HCT116 (cell line): Measurements from ENCODE around the gene WWOX. TPM values are rescaled to one million over a fixed set of nuclear protein-coding genes. Genes with fewer than 3 reads are reported as not detected.

ENCODE experiments used
- ATAC-seq: fragments of 200-7000 bp; cut with Tn5 transposase; 2 replicates; pipeline ENCODE4 v1.9.1; 2020; ENCODE audit warnings: mild to moderate bottlenecking, moderate library complexity
- BruUV-seq: library from RNA; stranded (reverse); fragments of 400-500 nt; replicated peaks from 2 replicates; lab custom pipeline; 2021; lab: Mats Ljungman, UMichigan
- CTCF ChIA-PET: fragments of 300-600 bp; sonication (Branson Sonifier 250); formaldehyde crosslinking; loops from one replicate; lab custom pipeline; 2021; ENCODE audit warnings: antibody characterized with exemption; lab: Charles Lee
- POLR2A ChIA-PET: fragments of 300-600, 350-600 bp; sonication (Branson Sonifier 250); formaldehyde crosslinking; loops from one replicate; lab custom pipeline; 2021; ENCODE audit warnings: antibody characterized with exemption; lab: Charles Lee
- RAD21 ChIA-PET, 2 experiments: fragments of 300-600 bp; sonication (Branson Sonifier 250); formaldehyde crosslinking; loops; one replicate each; lab custom pipeline; 2023; ENCODE audit warnings: low total read pairs in 2 of 2; ENCODE audit not compliant: uncharacterized antibody in 2 of 2, unreplicated experiment in 2 of 2, low non-redundant PET in 1 of 2; lab: Charles Lee
- DNase-seq: peaks from one replicate; pipeline ENCODE4 v3.0.0-alpha.2; 2010; ENCODE audit warnings: low read depth, low spot score
- H2AFZ ChIP-seq: fragments of 200-600 bp; shearing (Covaris generic), sonication (generic); 2 replicates; pipeline ENCODE4 v1.6.1; 2017; ENCODE audit warnings: low read depth, mixed run types, mixed read lengths, antibody characterized with exemption, low read length; ENCODE audit not compliant: poor library complexity, severe bottlenecking
- H3K27ac ChIP-seq: 2 replicates; pipeline ENCODE4 v1.5.1; 2012; ENCODE audit warnings: low read depth, low read length
- H3K27me3 ChIP-seq: fragments of 200-600 bp; sonication (generic); 2 replicates; pipeline ENCODE4 v1.6.1; 2016; ENCODE audit warnings: mixed run types, low read length, mixed read lengths; ENCODE audit not compliant: insufficient read depth
- H3K36me3 ChIP-seq, 2 experiments: fragments of 200-500 bp in 1 of 2; fragments of 200-600 bp in 1 of 2; sonication (Bioruptor generic) in 1 of 2; sonication (generic) in 1 of 2; 2 replicates each; pipeline versions ENCODE4 v1.5.1 to v1.6.1; 2014 to 2016; ENCODE audit warnings: low read length in 2 of 2, inconsistent platforms in 1 of 2, mixed read lengths in 1 of 2, mixed run types in 1 of 2; ENCODE audit not compliant: insufficient read depth in 2 of 2, control insufficient read depth in 1 of 2
- H3K4me1 ChIP-seq, 2 experiments: fragments of 200-600 bp in 1 of 2; sonication (generic) in 1 of 2; 2 replicates each; pipeline versions ENCODE4 v1.5.1 to v1.6.1; 2012 to 2017; ENCODE audit warnings: low read length in 2 of 2, inconsistent platforms in 1 of 2, mild to moderate bottlenecking in 1 of 2, mixed read lengths in 1 of 2, mixed run types in 1 of 2, moderate library complexity in 1 of 2; ENCODE audit not compliant: insufficient read depth in 2 of 2, control insufficient read depth in 1 of 2
- H3K4me2 ChIP-seq: fragments of 200-600 bp; sonication (generic); 2 replicates; pipeline ENCODE4 v1.6.1; 2017; ENCODE audit warnings: mixed run types, low read length, mixed read lengths
- H3K4me3 ChIP-seq, 2 experiments: fragments of 200-600 bp in 1 of 2; sonication (generic) in 1 of 2; replicated peaks in 1 of 2; 2 replicates each; pipeline ENCODE4 v1.5.1; 2011 to 2016; ENCODE audit warnings: low read length in 2 of 2, control low read depth in 1 of 2, low read depth in 1 of 2, mild to moderate bottlenecking in 1 of 2, mixed read lengths in 1 of 2, mixed run types in 1 of 2
- H3K79me2 ChIP-seq: fragments of 200-600 bp; sonication (generic); 2 replicates; pipeline ENCODE4 v1.6.1; 2017; ENCODE audit warnings: mild to moderate bottlenecking, mixed run types, low read length, moderate library complexity, mixed read lengths; ENCODE audit not compliant: insufficient read depth
- H3K9ac ChIP-seq: fragments of 200-600 bp; sonication (generic); 2 replicates; pipeline ENCODE4 v1.6.1; 2016; ENCODE audit warnings: low read length, mixed read lengths
- H3K9me2 ChIP-seq: fragments of 200-600 bp; sonication (generic), shearing (Covaris generic); 2 replicates; pipeline ENCODE4 v1.6.1; 2017; ENCODE audit warnings: mixed run types, mild to moderate bottlenecking, moderate library complexity; ENCODE audit not compliant: insufficient read depth
- H3K9me3 ChIP-seq, 2 experiments: fragments of 200-500 bp in 1 of 2; fragments of 200-600 bp in 1 of 2; sonication (Bioruptor generic) in 1 of 2; sonication (generic) in 1 of 2; 2 replicates each; pipeline ENCODE4 v1.6.1; 2014 to 2017; ENCODE audit warnings: low read length in 2 of 2, mixed read lengths in 2 of 2, inconsistent platforms in 1 of 2, low read depth in 1 of 2, mild to moderate bottlenecking in 1 of 2, mixed run types in 1 of 2, moderate library complexity in 1 of 2; ENCODE audit not compliant: control insufficient read depth in 1 of 2, insufficient read depth in 1 of 2
- H4K20me1 ChIP-seq: fragments of 200-600 bp; sonication (generic), shearing (Covaris generic); 2 replicates; pipeline ENCODE4 v1.6.1; 2017; ENCODE audit warnings: mixed run types, mild to moderate bottlenecking, moderate library complexity; ENCODE audit not compliant: insufficient read depth
- CEBPB ChIP-seq: IDR thresholded peaks from 2 replicates; pipeline ENCODE4 v1.6.1; 2012; ENCODE audit warnings: low read depth
- CTCF ChIP-seq, 3 experiments: fragments of 200-600 bp in 1 of 3; sonication (generic) in 1 of 3; IDR thresholded peaks in 2 of 3; conservative IDR thresholded peaks in 1 of 3; 2 replicates each; pipeline ENCODE4 v1.5.1; 2012 to 2017; ENCODE audit warnings: low read depth in 2 of 3, low read length in 2 of 3, antibody characterized with exemption in 1 of 3, borderline replicate concordance in 1 of 3, control low read depth in 1 of 3, mild to moderate bottlenecking in 1 of 3, mixed read lengths in 1 of 3, mixed run types in 1 of 3, moderate library complexity in 1 of 3; ENCODE audit not compliant: insufficient read depth in 1 of 3
- ELF1 ChIP-seq: IDR thresholded peaks from 2 replicates; pipeline ENCODE4 v1.6.1; 2012; ENCODE audit warnings: low read depth, borderline replicate concordance
- EZH2phosphoT487 ChIP-seq: fragments of 200-600 bp; IDR thresholded peaks from 2 replicates; pipeline ENCODE4 v1.6.1; 2018; ENCODE audit warnings: antibody characterized with exemption, borderline replicate concordance
- FOSL1 ChIP-seq: IDR thresholded peaks from 2 replicates; pipeline ENCODE4 v1.6.1; 2012; ENCODE audit warnings: low read depth
- JUND ChIP-seq: IDR thresholded peaks from 2 replicates; pipeline ENCODE4 v1.6.1; 2012
- REST ChIP-seq: IDR thresholded peaks from 2 replicates; pipeline ENCODE4 v1.6.1; 2012; ENCODE audit warnings: low read depth
- SRF ChIP-seq: IDR thresholded peaks from 2 replicates; pipeline ENCODE4 v1.6.1; 2012; ENCODE audit warnings: low read depth
- intact Hi-C: fragments of 100-400 bp; cut with micrococcal nuclease; formaldehyde crosslinking; loops from 2 replicates; pipeline ENCODE4 v1.10.0; 2022
- total RNA-seq: library from RNA; stranded (reverse); gene quantifications from one replicate; pipeline ENCODE4 v1.2.1, GENCODE V29; 2021; ENCODE audit not compliant: unreplicated experiment

WWOX gene
- total RNA-seq, 1 experiment from 2014 or later = 13.7 TPM

- no peak for ATAC-seq
- no TSS peak for BruUV-seq
- Histone ChIP-seq H3K9me3 (no peaks in the 10 kb centered on the region), H3K4me2 (peak overlapping the region; percentile 84), H3K4me3 (peak overlapping the region; percentile 75 to 85), H3K27ac (peak overlapping the region; percentile 79), H3K36me3 (no peaks in the 10 kb centered on the region), H2AFZ (peak overlapping the region; percentile 75), H3K27me3 (peaks cover 3% of the 10 kb centered on the region), H3K79me2 (0 out of 2 replicates have a peak, but pooled peaks cover 2% of the 10 kb centered on the region), H4K20me1 (no peaks in the 10 kb centered on the region), H3K4me1 (peaks cover 5 to 15% of the 10 kb centered on the region in 2 experiments; a peak in 2 of 4 replicates), H3K9me2 (no peaks in the 10 kb centered on the region), H3K9ac (peak overlapping the region; percentile 80)
- DNase-seq = no peak
- TF ChIP-seq EZH2phosphoT487 (no peak), ELF1 (no peak), FOSL1 (no peak), SRF (no peak), REST (no peak), CTCF (IDR thresholded peaks at IDR 0.05 in 2 of 3, conservative IDR thresholded peaks at IDR 0.05 in 1 of 3; ENCODE audit: borderline replicate concordance in 1 of 3, insufficient read depth in 1 of 3, low read depth in 2 of 3, low read length in 2 of 3) (no peak), CEBPB (no peak), JUND (no peak)
- CTCF ChIA-PET = interaction anchor here (1.2 to 3.0 kb wide), 2 partner anchors 9 to 95 kb away, joined by 6 to 11 read pairs; no protein-coding TSS in a partner anchor
- POLR2A ChIA-PET = interaction anchor here (0.6 kb wide), 2 partner anchors 287 to 376 kb away, joined by 4 read pairs; partner anchors contain the start of gene NUDT7
- intact Hi-C loops = loop anchor here (5.0 kb wide), 2 partner anchors 96 to 861 kb away; no protein-coding TSS in a partner anchor
- RAD21 ChIA-PET = no interaction called here
These were observed 721 bp upstream of the WWOX start for GRCh38 chr16:78098595-78099270.
